ENCODE results near the gene PGP. TPM values are rescaled to one million over a fixed set of nuclear protein-coding genes. Genes with fewer than 3 reads are reported as not detected.

PGP gene
- total RNA-seq, 4 donors from 2014 or later, result 8.1 to 10.4 (median 9.6) TPM

- DNase-seq (ENCODE audit: low spot score) (no peak), ATAC-seq (ENCODE audit: low FRiP score) (no peak)
- TF ChIP-seq CTCF (IDR thresholded peaks at IDR 0.05), result no peak
Observed at GRCh38 chr16:2196981-2197511, 17.6 kb downstream of the PGP start.

- TF ChIP-seq CTCF (IDR thresholded peaks at IDR 0.05), result no peak
- DNase-seq (ENCODE audit: low spot score) (no peak), ATAC-seq (ENCODE audit: low FRiP score) (no peak)
Observed at GRCh38 chr16:2196162-2196980, 18.3 kb downstream of the PGP start, which contains the start of gene CASKIN1. Gene CASKIN1, minus strand, starts transcription at chr16:2196605. Its CDS starts 173 bp downstream, at chr16:2196432.

GRCh38 chr16:2195322-2196161 is 19.1 kb downstream of the PGP start:
- no peak for TF ChIP-seq CTCF (IDR thresholded peaks at IDR 0.05)
- no peak for DNase-seq (ENCODE audit: low spot score)
- ATAC-seq (ENCODE audit: low FRiP score), result no peak

GRCh38 chr16:2194852-2195321 is 19.8 kb downstream of the PGP start:
- no peak for ATAC-seq (ENCODE audit: low FRiP score)
- TF ChIP-seq CTCF (IDR thresholded peaks at IDR 0.05), result no peak
- no peak for DNase-seq (ENCODE audit: low spot score)

GRCh38 chr16:2194166-2194834 is 20.3 kb downstream of the PGP start:
- no peak for TF ChIP-seq CTCF (IDR thresholded peaks at IDR 0.05)
- ATAC-seq (ENCODE audit: low FRiP score) (no peak), DNase-seq (ENCODE audit: low spot score) (peak; percentile 49)

- DNase-seq (ENCODE audit: low spot score) (no peak), ATAC-seq (ENCODE audit: low FRiP score) (no peak)
- no peak for TF ChIP-seq CTCF (IDR thresholded peaks at IDR 0.05)
Observed at GRCh38 chr16:2191446-2191706, 23.3 kb downstream of the PGP start.

Data from omental fat pad (tissue), 4 donors.